A549 (cell line): ENCODE measurements around the gene UBAC1. TPM values are rescaled to one million over a fixed set of nuclear protein-coding genes. Genes with fewer than 3 reads are reported as not detected.

Source experiments
- ATAC-seq, 2 experiments: fragments of 200-7000 bp in 1 of 2; fragments of >200 bp in 1 of 2; cut with Nextera tagmentation in 1 of 2; cut with Tn5 transposase in 1 of 2; 3 replicates each; pipeline versions ENCODE4 v1.8.0 to v1.9.1; 2018 to 2020; ENCODE audit warnings: mild to moderate bottlenecking in 1 of 2, moderate library complexity in 1 of 2
- CTCF ChIA-PET: fragments of 300-600 bp; sonication (Branson Sonifier 250); formaldehyde crosslinking; extraction: SDS; loops from one replicate; lab custom pipeline; 2021; ENCODE audit warnings: antibody characterized with exemption, inconsistent platforms; lab: Yijun Ruan, JAX
- POLR2A ChIA-PET: fragments of 350-600 bp; formaldehyde crosslinking; extraction: SDS; loops from one replicate; lab custom pipeline; 2021; ENCODE audit warnings: antibody characterized with exemption, inconsistent platforms; lab: Yijun Ruan, JAX
- DNase-seq, 2 experiments: peaks; one replicate each; pipeline versions ENCODE4 v3.0.0 to v3.0.0-alpha.2; 2011 to 2016; ENCODE audit warnings: low read depth in 1 of 2, low spot score in 1 of 2
- FAIRE-seq: peaks from 2 replicates; lab custom pipeline; 2011; peaks lifted over from hg19 to GRCh38; lab: Jason Lieb, UNC
- H3K27ac ChIP-seq, 2 experiments: fragments of >200 bp; sonication (Bioruptor Twin); formaldehyde crosslinking; 3 replicates each; pipeline ENCODE4 v1.5.1; 2016 to 2017
- H3K4me1 ChIP-seq: fragments of >200 bp; sonication (Bioruptor Twin); formaldehyde crosslinking; 3 replicates; pipeline ENCODE4 v1.6.1; 2016
- H3K4me2 ChIP-seq: fragments of >200 bp; sonication (Bioruptor Twin); formaldehyde crosslinking; 3 replicates; pipeline ENCODE4 v1.6.1; 2016
- H3K4me3 ChIP-seq: fragments of >200 bp; sonication (Bioruptor Twin); formaldehyde crosslinking; 3 replicates; pipeline ENCODE4 v1.5.1; 2016
- H3K9me3 ChIP-seq: fragments of >200 bp; sonication (Bioruptor Twin); formaldehyde crosslinking; 3 replicates; pipeline ENCODE4 v1.6.1; 2016
- BHLHE40 ChIP-seq: IDR thresholded peaks from 2 replicates; pipeline ENCODE4 v1.6.1; 2012; ENCODE audit warnings: low read depth, low read length, inconsistent platforms
- CHD4 ChIP-seq: fragments of 200-600 bp; sonication (generic); IDR thresholded peaks from 2 replicates; pipeline ENCODE4 v1.6.1; 2016; ENCODE audit warnings: antibody characterized with exemption, mild to moderate bottlenecking, borderline replicate concordance
- EHF ChIP-seq: fragments of 250-450 bp; sonication (Bioruptor Pico); IDR thresholded peaks from 2 replicates; pipeline ENCODE4 v1.5.0; 2020; ENCODE audit warnings: mild to moderate bottlenecking
- FOXS1 ChIP-seq: fragments of 250-450 bp; sonication (Bioruptor Pico); IDR thresholded peaks from 2 replicates; pipeline ENCODE4 v1.5.0; 2020; ENCODE audit warnings: mild to moderate bottlenecking, moderate library complexity
- GATA3 ChIP-seq: IDR thresholded peaks from 2 replicates; pipeline ENCODE4 v1.6.1; 2012; ENCODE audit warnings: borderline replicate concordance
- HEYL ChIP-seq: fragments of 250-450 bp; sonication (Bioruptor Pico); IDR thresholded peaks from 2 replicates; pipeline ENCODE4 v1.8.0; 2021; ENCODE audit warnings: mild to moderate bottlenecking, moderate library complexity
- HOXA7 ChIP-seq: fragments of 250-450 bp; sonication (Bioruptor Pico); IDR thresholded peaks from 2 replicates; pipeline ENCODE4 v1.5.0; 2020; ENCODE audit warnings: mild to moderate bottlenecking, moderate library complexity
- JUN ChIP-seq, 2 experiments: fragments of >200 bp; sonication (Bioruptor Twin); formaldehyde crosslinking; IDR thresholded peaks; 2 replicates in 1 of 2; 3 replicates in 1 of 2; pipeline ENCODE4 v1.6.1; 2016 to 2017
- KDM1A ChIP-seq: fragments of 200-600 bp; sonication (generic); IDR thresholded peaks from 2 replicates; pipeline ENCODE4 v1.6.1; 2016; ENCODE audit warnings: low read depth, mild to moderate bottlenecking
- MAZ ChIP-seq: fragments of 150-350 bp; IDR thresholded peaks from 2 replicates; pipeline ENCODE4 v1.6.1; 2014; ENCODE audit warnings: antibody characterized with exemption, low read depth, low read length, borderline replicate concordance
- PHF8 ChIP-seq: fragments of 200-600 bp; sonication (generic); IDR thresholded peaks from 2 replicates; pipeline ENCODE4 v1.6.1; 2016; ENCODE audit warnings: low read depth, mild to moderate bottlenecking, antibody characterized with exemption, moderate library complexity, borderline replicate concordance
- POLR2A ChIP-seq: IDR thresholded peaks from 2 replicates; pipeline ENCODE4 v1.6.1; 2012; ENCODE audit warnings: mild to moderate bottlenecking, low read length
- POLR2AphosphoS2 ChIP-seq: conservative IDR thresholded peaks from 2 replicates; pipeline ENCODE4 v1.6.1; 2012; ENCODE audit warnings: low read length, improper control_type of control experiment, inconsistent platforms
- RCOR1 ChIP-seq: fragments of 150-350 bp; IDR thresholded peaks from 2 replicates; pipeline ENCODE4 v1.6.1; 2014; ENCODE audit warnings: antibody characterized with exemption, low read length, low read depth
- RFX5 ChIP-seq: fragments of 450-650 bp; IDR thresholded peaks from 2 replicates; pipeline ENCODE4 v1.7.1; 2014; ENCODE audit warnings: antibody characterized with exemption, mild to moderate bottlenecking, moderate library complexity
- ZSCAN20 ChIP-seq: fragments of 250-450 bp; sonication (Bioruptor Pico); IDR thresholded peaks from 2 replicates; pipeline ENCODE4 v1.8.0; 2022; ENCODE audit warnings: mild to moderate bottlenecking, moderate library complexity
- WGBS: methylation state at CpG from one replicate; pipeline ENCODE4 v1.1.6; 2017; ENCODE audit errors: missing lambda C conversion rate; 5-methylcytosine and 5-hydroxymethylcytosine counted together
- polyA plus RNA-seq, 4 experiments: library from polyadenylated mRNA; depleted of rRNA in 3 of 4; stranded (reverse); fragments of >200 nt; fragmentation: RNase III in 1 of 4; extraction: RNeasy Plus Mini Kit Qiagen cat#74134 plus additional on column Dnase treatment in 1 of 4; gene quantifications; 2 replicates in 3 of 4; 3 replicates in 1 of 4; pipeline ENCODE4 v1.2.3, GENCODE V29; 2011 to 2017
- TF ChIP-seq, protein P1 (sequence below): fragments of >200 bp; sonication (Bioruptor Twin); formaldehyde crosslinking; IDR thresholded peaks from 3 replicates; pipeline ENCODE4 v1.6.1; 2016
- TF ChIP-seq, protein P2 (sequence below): fragments of 250-450 bp; sonication (Bioruptor Pico); IDR thresholded peaks from 2 replicates; pipeline ENCODE4 v1.5.0; 2020; ENCODE audit warnings: low read depth, mild to moderate bottlenecking, moderate library complexity

UBAC1 gene
- polyA plus RNA-seq, 2 of the 4 experiments (the other 2 are of a cell fraction) = 30.8 to 37.6 TPM

DNA sequence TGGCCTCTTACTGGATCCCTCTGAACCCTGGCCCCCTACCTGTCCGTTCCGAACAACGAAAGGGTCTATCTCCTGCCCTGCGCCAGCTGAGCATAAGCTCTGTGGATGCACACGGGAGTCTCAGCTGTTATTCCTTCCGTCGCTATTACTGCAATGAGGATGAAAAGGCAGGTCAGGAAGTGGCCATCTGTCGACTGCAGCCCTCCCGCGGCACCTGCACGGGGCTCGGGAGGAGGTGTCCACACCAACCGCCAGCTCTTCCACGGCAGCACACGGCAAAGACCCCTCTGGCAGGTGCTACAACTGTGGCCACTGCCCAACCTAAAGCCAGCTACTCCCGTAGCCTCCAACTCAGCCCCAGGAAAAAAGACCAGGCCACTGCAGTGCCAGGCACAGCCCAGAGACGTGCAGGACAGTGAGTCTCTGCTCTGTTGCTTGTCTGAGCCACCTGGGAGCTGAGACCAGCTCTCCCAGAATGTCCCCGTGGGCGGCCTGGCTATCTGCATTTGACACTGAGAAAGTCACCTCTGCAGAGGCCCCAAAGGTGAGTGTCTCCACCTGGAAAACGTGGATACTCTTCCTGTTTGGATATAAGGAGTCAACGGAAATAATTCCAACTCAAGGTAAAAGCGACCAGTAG is 72.9 kb downstream of the UBAC1 start:
- H3K27ac ChIP-seq = peak overlapping the region in 1 of 2 experiments; percentile 11; a peak in 1 of 6 replicates
- TF ChIP-seq ZSCAN20 (CRISPR knock-in tag) (no peak), BHLHE40 (no peak), CHD4 (no peak)
- TF ChIP-seq, protein P1, sequence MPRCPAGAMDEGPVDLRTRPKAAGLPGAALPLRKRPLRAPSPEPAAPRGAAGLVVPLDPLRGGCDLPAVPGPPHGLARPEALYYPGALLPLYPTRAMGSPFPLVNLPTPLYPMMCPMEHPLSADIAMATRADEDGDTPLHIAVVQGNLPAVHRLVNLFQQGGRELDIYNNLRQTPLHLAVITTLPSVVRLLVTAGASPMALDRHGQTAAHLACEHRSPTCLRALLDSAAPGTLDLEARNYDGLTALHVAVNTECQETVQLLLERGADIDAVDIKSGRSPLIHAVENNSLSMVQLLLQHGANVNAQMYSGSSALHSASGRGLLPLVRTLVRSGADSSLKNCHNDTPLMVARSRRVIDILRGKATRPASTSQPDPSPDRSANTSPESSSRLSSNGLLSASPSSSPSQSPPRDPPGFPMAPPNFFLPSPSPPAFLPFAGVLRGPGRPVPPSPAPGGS = no peak
- H3K9me3 ChIP-seq = no peaks in the 10 kb centered on the region
- no peak overlapping the region for H3K4me2 ChIP-seq
- ChIA-PET CTCF (interaction anchor here (0.8 to 3.2 kb wide), 3 partner anchors 24 to 91 kb away, joined by 3 to 8 read pairs (median 3); partner anchors contain the start of gene UBAC1), POLR2A (no interaction called here)
- WGBS = 97% methylated on average over 19 of the region's 22 CpGs
- H3K4me1 ChIP-seq = peaks cover 21% of the 10 kb centered on the region; the same call in 2 of the 3 replicates
- DNase-seq = no peak
- FAIRE-seq = no peak
- ATAC-seq = no peak
- H3K4me3 ChIP-seq = no peak overlapping the region

DNA sequence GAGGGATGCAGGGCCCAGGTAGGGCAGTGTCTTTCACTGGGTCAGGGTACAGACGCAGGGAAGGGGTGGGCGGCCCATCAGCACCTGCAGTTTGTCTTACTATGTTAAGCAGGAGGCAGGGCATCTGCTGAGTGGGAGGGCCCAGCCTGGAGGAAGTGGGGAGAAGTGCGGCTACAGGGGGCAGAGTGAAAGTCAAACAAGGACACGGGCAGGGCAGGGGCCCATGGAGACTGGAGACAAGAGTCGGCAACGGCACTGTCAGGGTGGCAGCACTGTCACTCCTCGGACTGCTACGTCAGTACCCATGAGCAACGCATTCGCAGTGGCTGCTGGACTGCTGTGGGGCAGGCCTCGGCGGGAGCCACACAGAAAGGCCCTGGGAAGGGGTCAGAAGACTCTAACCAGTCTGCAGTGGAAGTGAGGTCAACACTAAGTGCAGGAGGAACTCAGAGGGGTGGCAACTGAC is 73.6 kb downstream of the UBAC1 start:
- CTCF ChIA-PET = interaction anchor here (1.5 kb wide), 1 partner anchor 91 kb away, joined by 3 read pairs; no protein-coding TSS in a partner anchor
- no peak for TF ChIP-seq RFX5
- TF ChIP-seq POLR2A = 0 out of 2 replicates have a peak, but pooled peaks have one; percentile 12
- no peak for TF ChIP-seq RCOR1
- TF ChIP-seq MAZ = no peak
- no peak for TF ChIP-seq HOXA7 (CRISPR knock-in tag)
- no peak for TF ChIP-seq CHD4
- TF ChIP-seq PHF8 = no peak
- TF ChIP-seq, all 56 proteins: peak for 1
- FAIRE-seq (no peak), DNase-seq (no peak), ATAC-seq (peak in 1 of 2 experiments; percentile 19; a peak in 2 of 6 replicates)
- H3K27ac ChIP-seq = no peak overlapping the region
- no peak overlapping the region for H3K4me3 ChIP-seq
- peaks cover 21% of the 10 kb centered on the region; the same call in 2 of the 3 replicates for H3K4me1 ChIP-seq
- WGBS = 91% methylated on average over 12 of the region's 12 CpGs
- POLR2A ChIA-PET = no interaction called here
- H3K4me2 ChIP-seq = no peak overlapping the region
- no peaks in the 10 kb centered on the region for H3K9me3 ChIP-seq

DNA sequence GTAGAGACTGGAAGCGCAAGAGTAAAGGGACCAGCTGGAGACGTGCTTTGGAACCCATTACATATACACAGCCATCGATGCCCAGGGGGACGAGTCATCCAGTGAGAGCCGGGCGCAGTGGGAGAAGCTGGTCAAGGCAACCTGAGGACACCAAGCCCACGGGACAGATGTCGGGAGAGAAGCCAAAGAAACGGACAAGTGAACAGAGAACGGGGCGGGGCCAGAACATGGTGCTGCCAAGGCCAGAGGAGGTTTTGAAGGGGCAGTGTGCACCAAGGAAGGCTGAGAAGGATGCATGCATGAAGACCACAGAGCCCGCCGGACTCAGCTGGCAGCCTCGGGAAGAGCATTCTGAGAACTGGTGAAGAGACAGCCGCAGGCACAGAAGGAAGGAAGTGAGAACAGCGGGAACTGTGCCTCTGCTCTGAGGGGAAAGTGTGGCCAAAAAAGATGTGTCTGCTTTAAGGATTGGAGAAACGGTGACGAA is 74.1 kb downstream of the UBAC1 start:
- TF ChIP-seq FOXS1 (no peak), JUN (IDR thresholded peaks at IDR 0.05) (no peak), HEYL (CRISPR knock-in tag) (no peak), EHF (no peak), KDM1A (no peak), POLR2A (no peak), POLR2AphosphoS2 (no peak), GATA3 (no peak)
- TF ChIP-seq, protein P2, sequence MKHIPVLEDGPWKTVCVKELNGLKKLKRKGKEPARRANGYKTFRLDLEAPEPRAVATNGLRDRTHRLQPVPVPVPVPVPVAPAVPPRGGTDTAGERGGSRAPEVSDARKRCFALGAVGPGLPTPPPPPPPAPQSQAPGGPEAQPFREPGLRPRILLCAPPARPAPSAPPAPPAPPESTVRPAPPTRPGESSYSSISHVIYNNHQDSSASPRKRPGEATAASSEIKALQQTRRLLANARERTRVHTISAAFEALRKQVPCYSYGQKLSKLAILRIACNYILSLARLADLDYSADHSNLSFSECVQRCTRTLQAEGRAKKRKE (CRISPR knock-in tag) = no peak
- CTCF ChIA-PET = interaction anchor here (0.5 to 0.9 kb wide), 3 partner anchors 10 to 17 kb away, joined by 3 to 4 read pairs (median 3); no protein-coding TSS in a partner anchor
- peaks cover 21% of the 10 kb centered on the region; the same call in 2 of the 3 replicates for H3K4me1 ChIP-seq
- H3K27ac ChIP-seq = no peak overlapping the region
- H3K4me2 ChIP-seq = no peak overlapping the region
- WGBS = 92% methylated on average over 18 of the region's 18 CpGs
- no peaks in the 10 kb centered on the region for H3K9me3 ChIP-seq
- DNase-seq = no peak
- POLR2A ChIA-PET = no interaction called here
- FAIRE-seq = no peak
- ATAC-seq = no peak
- H3K4me3 ChIP-seq = no peak overlapping the region
